GM12891 (cell line): ENCODE measurements around the gene TRMU.

Experiments used
- POLR2A ChIP-seq: IDR thresholded peaks from 2 replicates; pipeline ENCODE4 v1.6.1; 2011; ENCODE audit warnings: low read depth, low read length, control low read depth
- POLR2AphosphoS5 ChIP-seq: IDR thresholded peaks from 2 replicates; pipeline ENCODE4 v1.6.1; 2011; ENCODE audit warnings: low read depth, low read length, control low read depth
- SPI1 ChIP-seq: IDR thresholded peaks from 2 replicates; pipeline ENCODE4 v1.6.1; 2011; ENCODE audit warnings: low read depth, low read length, control low read depth
- TAF1 ChIP-seq: IDR thresholded peaks from 2 replicates; pipeline ENCODE4 v1.6.1; 2011; ENCODE audit warnings: low read depth, low read length, control low read depth

DNA sequence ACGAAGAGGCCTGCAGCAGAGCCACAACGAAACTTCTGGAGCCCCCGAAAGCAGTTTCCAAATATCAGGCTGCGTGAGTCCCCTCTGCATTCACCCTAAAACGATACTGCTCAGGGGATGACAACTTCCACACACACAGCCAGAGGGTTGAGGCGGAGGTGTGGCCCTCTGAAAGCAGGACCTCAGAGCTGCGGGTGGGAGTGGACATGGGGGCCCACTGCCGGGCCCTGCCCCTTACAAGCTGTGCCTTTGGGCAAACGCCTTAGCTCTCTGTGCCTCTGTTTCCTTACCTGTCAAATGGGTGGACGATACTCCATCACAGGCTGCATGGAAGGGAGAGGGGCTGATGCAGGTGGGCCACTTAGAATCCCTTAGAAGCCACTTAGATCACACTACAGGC is 53.1 kb downstream of the TRMU start:
- TF ChIP-seq POLR2AphosphoS5 = no peak
- TF ChIP-seq POLR2A = no peak
- no peak for TF ChIP-seq TAF1
- TF ChIP-seq SPI1 = no peak
